PC-3 (cell line): Measurements from ENCODE around the gene GMDS. TPM values are rescaled to one million over a fixed set of nuclear protein-coding genes. Genes with fewer than 3 reads are reported as not detected.
A peak's percentile ranks its signal among the peaks of the same experiment; 100 is the strongest.

Experiments used
- ATAC-seq: fragments of 200-7000 bp; cut with Tn5 transposase; 2 replicates; pipeline ENCODE4 v1.9.1; 2020; ENCODE audit warnings: mild to moderate bottlenecking, moderate library complexity
- BruUV-seq: library from RNA; stranded (reverse); fragments of 400-500 nt; replicated peaks from 2 replicates; lab custom pipeline; 2021; lab: Mats Ljungman, UMichigan
- CTCF ChIA-PET: fragments of 300-600 bp; sonication (Branson Sonifier 250); formaldehyde crosslinking; loops from one replicate; lab custom pipeline; 2022; ENCODE audit warnings: antibody characterized with exemption; lab: Charles Lee
- POLR2A ChIA-PET: fragments of 300-600 bp; sonication (Branson Sonifier 250); formaldehyde crosslinking; loops from one replicate; lab custom pipeline; 2022; ENCODE audit warnings: antibody characterized with exemption; ENCODE audit not compliant: unreplicated experiment; lab: Charles Lee
- DNase-seq: peaks from one replicate; pipeline ENCODE4 v3.0.0-alpha.2; 2015
- H2AFZ ChIP-seq: fragments of 300-600 bp; sonication (generic); 2 replicates; pipeline ENCODE4 v1.6.0; 2016; ENCODE audit warnings: antibody characterized with exemption, low read length
- H3F3A ChIP-seq: fragments of 300-600 bp; sonication (generic); one replicate; pipeline ENCODE4 v1.6.0; 2017; ENCODE audit warnings: antibody characterized with exemption, low read length, control low read depth, mild to moderate bottlenecking; ENCODE audit not compliant: unreplicated experiment
- H3K27ac ChIP-seq: fragments of 300-600 bp; sonication (generic); 2 replicates; pipeline ENCODE4 v1.5.1; 2016; ENCODE audit warnings: mild to moderate bottlenecking, low read length
- H3K27me3 ChIP-seq: fragments of 300-600 bp; sonication (generic); 2 replicates; pipeline ENCODE4 v1.6.1; 2016; ENCODE audit warnings: low read length, mixed read lengths
- H3K36me3 ChIP-seq: fragments of 300-600 bp; sonication (generic); 2 replicates; pipeline ENCODE4 v1.6.1; 2016; ENCODE audit warnings: low read depth, mixed run types, low read length, mixed read lengths
- H3K4me1 ChIP-seq: fragments of 300-600 bp; sonication (generic); 2 replicates; pipeline ENCODE4 v1.5.1; 2016; ENCODE audit warnings: low read length; ENCODE audit not compliant: insufficient read depth
- H3K4me2 ChIP-seq: fragments of 300-600 bp; sonication (generic); 2 replicates; pipeline ENCODE4 v1.6.0; 2016; ENCODE audit warnings: low read length
- H3K4me3 ChIP-seq: fragments of 300-600 bp; sonication (generic); 2 replicates; pipeline ENCODE4 v1.5.1; 2016; ENCODE audit warnings: mild to moderate bottlenecking, low read length, mixed read lengths
- H3K79me2 ChIP-seq: fragments of 300-600 bp; sonication (generic); 2 replicates; pipeline ENCODE4 v1.6.1; 2017; ENCODE audit warnings: low read length, mixed read lengths
- H3K9ac ChIP-seq: fragments of 300-600 bp; sonication (generic); 2 replicates; pipeline ENCODE4 v1.6.0; 2016; ENCODE audit warnings: mild to moderate bottlenecking, low read length
- H3K9me2 ChIP-seq: fragments of 300-600 bp; sonication (generic); replicated peaks from 2 replicates; pipeline ENCODE4 v1.6.1; 2016; ENCODE audit warnings: mixed run types, low read length, mixed read lengths
- H3K9me3 ChIP-seq: fragments of 300-600 bp; sonication (generic); 2 replicates; pipeline ENCODE4 v1.6.1; 2016; ENCODE audit warnings: low read length, mixed read lengths
- H4K20me1 ChIP-seq: fragments of 300-600 bp; sonication (generic); 2 replicates; pipeline ENCODE4 v1.6.1; 2016; ENCODE audit warnings: low read length, mixed read lengths
- CTCF ChIP-seq: fragments of 300-600 bp; sonication (generic); conservative IDR thresholded peaks from 2 replicates; pipeline ENCODE4 v1.5.1; 2017; ENCODE audit warnings: antibody characterized with exemption, low read depth, mild to moderate bottlenecking, low read length
- EZH2 ChIP-seq: fragments of 300-600 bp; sonication (generic); IDR thresholded peaks from one replicate; pipeline ENCODE4 v1.6.1; 2017; ENCODE audit warnings: antibody characterized with exemption, mild to moderate bottlenecking, low read length; ENCODE audit not compliant: unreplicated experiment
- EZH2phosphoT487 ChIP-seq: fragments of 300-600 bp; sonication (generic); IDR thresholded peaks from 2 replicates; pipeline ENCODE4 v1.6.1; 2018; ENCODE audit warnings: mild to moderate bottlenecking, antibody characterized with exemption, low read length, borderline replicate concordance
- intact Hi-C: fragments of 100-400 bp; cut with micrococcal nuclease; formaldehyde crosslinking; loops from 2 replicates; pipeline ENCODE4 v1.9.0; 2023
- total RNA-seq: library from RNA; depleted of rRNA; stranded (reverse); fragments of >200 nt; gene quantifications from 2 replicates; pipeline ENCODE4 v1.2.3, GENCODE V29; 2014

Gene GMDS
- total RNA-seq, 1 experiment from 2014 or later = 18.3 TPM

GRCh38 chr6:1609041-1609647, 636.3 kb downstream of the GMDS start:
- Histone ChIP-seq H2AFZ (peak overlapping the region; percentile 76), H3K9ac (peak overlapping the region; percentile 71), H3K4me1 (peaks cover 8% of the 10 kb centered on the region; the same call in 1 of the 2 replicates), H4K20me1 (peaks cover 16% of the 10 kb centered on the region), H3K27ac (no peak overlapping the region), H3K9me2 (no peaks in the 10 kb centered on the region), H3K36me3 (no peaks in the 10 kb centered on the region), H3K79me2 (peaks cover 36% of the 10 kb centered on the region), H3F3A (no peaks in the 10 kb centered on the region), H3K9me3 (no peaks in the 10 kb centered on the region), H3K4me2 (peak overlapping the region; percentile 98), H3K4me3 (peak overlapping the region; percentile 74), H3K27me3 (no peaks in the 10 kb centered on the region)
- TF ChIP-seq CTCF (no peak), EZH2phosphoT487 (no peak), EZH2 (no peak)
- intact Hi-C loops = loop anchor here (1.0 kb wide), 1 partner anchor 495 kb away; no protein-coding TSS in a partner anchor
- no TSS peak for BruUV-seq
- ATAC-seq (peak; percentile 6), DNase-seq (peak; percentile 27)
- ChIA-PET CTCF (no interaction called here), POLR2A (no interaction called here)

GRCh38 chr6:1608222-1609040, 637.0 kb downstream of the GMDS start:
- ChIA-PET POLR2A (no interaction called here), CTCF (no interaction called here)
- H3K4me3 ChIP-seq = peak overlapping the region; percentile 74; the same call in 1 of the 2 replicates
- peaks cover 13% of the 10 kb centered on the region; the same call in 1 of the 2 replicates for H3K4me1 ChIP-seq
- no peak overlapping the region for H3K9ac ChIP-seq
- H3K9me3 ChIP-seq = no peaks in the 10 kb centered on the region
- H3K4me2 ChIP-seq = peak overlapping the region; percentile 98
- H3K27me3 ChIP-seq = no peaks in the 10 kb centered on the region
- no peaks in the 10 kb centered on the region for H3K36me3 ChIP-seq
- no peak overlapping the region for H3K27ac ChIP-seq
- H3F3A ChIP-seq = no peaks in the 10 kb centered on the region
- DNase-seq = no peak
- no peak for ATAC-seq
- TSS peak; percentile 35 for BruUV-seq
- peaks cover 10% of the 10 kb centered on the region for H4K20me1 ChIP-seq
- intact Hi-C loops = loop anchor here (1.0 kb wide), 1 partner anchor 496 kb away; no protein-coding TSS in a partner anchor
- no peaks in the 10 kb centered on the region for H3K9me2 ChIP-seq
- TF ChIP-seq CTCF (no peak), EZH2phosphoT487 (no peak), EZH2 (no peak)
- peaks cover 28% of the 10 kb centered on the region for H3K79me2 ChIP-seq
- peak overlapping the region; percentile 76; the same call in 1 of the 2 replicates for H2AFZ ChIP-seq
